ENCODE measurements around the gene MAMDC4.

GRCh38 chr9:136814725-136815421 is 37.3 kb upstream of the MAMDC4 start:
- no peak for TF ChIP-seq RAD51 (IDR thresholded peaks at IDR 0.05; ENCODE audit: borderline replicate concordance)
- TF ChIP-seq MYC (CRISPR knock-in tag; IDR thresholded peaks at IDR 0.05; ENCODE audit: borderline replicate concordance), result no peak
